Measurements from ENCODE around the gene ERBB4. TPM values are rescaled to one million over a fixed set of nuclear protein-coding genes. Genes with fewer than 3 reads are reported as not detected.
A peak's percentile ranks its signal among the peaks of the same experiment; 100 is the strongest.

ERBB4 gene
- total and polyA plus RNA-seq, 2 of the 8 experiments (the other 6 are each of a cell fraction or from before 2014, with no cell fraction given): 0.34 to 1.3 TPM

- 87% methylated on average over 4 of the region's 4 CpGs; no CpG with 5 or more reads in 1 of the 2 experiments for WGBS, 2 experiments (ENCODE audit: extremely low coverage in 1 of 2, insufficient coverage in 1 of 2, insufficient read length in 1 of 2, insufficient replicate concordance in 2 of 2, low coverage in 1 of 2, low lambda C conversion rate in 2 of 2, missing lambda C conversion rate in 1 of 2)
- H3K27me3 ChIP-seq (replicated peaks in 1 of 4; ENCODE audit: control insufficient read depth in 3 of 4, extremely low read depth in 1 of 4, insufficient read depth in 3 of 4, low read length in 3 of 4): no peaks in the 10 kb centered on the region
- no peak overlapping the region for H2BK5ac ChIP-seq (ENCODE audit: low read depth, low read length)
- no peak overlapping the region for H2BK120ac ChIP-seq (replicated peaks; ENCODE audit: low read depth, low read length)
- H3K56ac ChIP-seq (replicated peaks; ENCODE audit: insufficient read length, low read depth, low read length): no peak overlapping the region
- H3K18ac ChIP-seq (ENCODE audit: extremely low read depth, low read length): no peak overlapping the region; the same call in 1 of the 2 replicates
- H4K5ac ChIP-seq (ENCODE audit: insufficient read length, low read depth, low read length): no peak overlapping the region
- no peak overlapping the region for H4K8ac ChIP-seq (ENCODE audit: extremely low read depth, insufficient read depth, low read length)
- H4K20me1 ChIP-seq (replicated peaks in 1 of 2; ENCODE audit: control insufficient read depth in 1 of 2, insufficient read depth in 2 of 2, low read length in 2 of 2): no peaks in the 10 kb centered on the region
- no peak overlapping the region for H3K9ac ChIP-seq (replicated peaks in 1 of 4; ENCODE audit: extremely low read depth in 1 of 4, low read depth in 3 of 4, low read length in 3 of 4)
- peaks cover 0 to 5% (median 3%) of the 10 kb centered on the region in 4 experiments; a peak in 2 of 7 replicates for H3K4me1 ChIP-seq (replicated peaks in 1 of 4; ENCODE audit: control insufficient read depth in 3 of 4, insufficient read depth in 4 of 4, low read length in 3 of 4)
- 0 out of 2 replicates have a peak overlapping the region, but pooled peaks have one; percentile 79 for H2AFZ ChIP-seq (ENCODE audit: low read length)
- FAIRE-seq (no peak), DNase-seq (ENCODE audit: low read depth in 1 of 2, low spot score in 2 of 2) (no peak)
- H3K9me3 ChIP-seq (ENCODE audit: insufficient read depth in 2 of 2, low read depth in 1 of 2, low read length in 1 of 2): peaks cover 0 to 3% of the 10 kb centered on the region in 2 experiments; a peak in 1 of 4 replicates
- H3K4ac ChIP-seq (replicated peaks; ENCODE audit: insufficient read length, low read depth, low read length): no peak overlapping the region
- ChIA-PET POLR2A (ENCODE audit: partially characterized antibody) (no interaction called here), CTCF (ENCODE audit: partially characterized antibody) (interaction anchor here (1.0 kb wide), 1 partner anchor 222 kb away, joined by 3 read pairs; no protein-coding TSS in a partner anchor)
- H3K79me2 ChIP-seq (ENCODE audit: control insufficient read depth in 1 of 2, insufficient read depth in 2 of 2, low read length in 2 of 2): no peaks in the 10 kb centered on the region
- H3K4me3 ChIP-seq (ENCODE audit: extremely low read depth in 1 of 4, insufficient read depth in 2 of 4, low read depth in 3 of 4, low read length in 4 of 4): no peak overlapping the region
- no peaks in the 10 kb centered on the region for H3K23me2 ChIP-seq (ENCODE audit: low read depth, low read length)
- H3K23ac ChIP-seq (ENCODE audit: insufficient read length): no peak overlapping the region
- no peak overlapping the region for H2BK15ac ChIP-seq (ENCODE audit: low read length)
- no peaks in the 10 kb centered on the region; a peak in 1 of 8 replicates for H3K36me3 ChIP-seq (ENCODE audit: control insufficient read depth in 2 of 4, insufficient read depth in 4 of 4, low read length in 3 of 4)
- H3K79me1 ChIP-seq (ENCODE audit: low read depth, low read length): no peaks in the 10 kb centered on the region
- no peak overlapping the region for H2BK12ac ChIP-seq (ENCODE audit: low read depth, low read length)
- H3K27ac ChIP-seq (ENCODE audit: low read depth, low read length): no peak overlapping the region
- H3K14ac ChIP-seq (ENCODE audit: insufficient read length): no peak overlapping the region
- no peak overlapping the region for H4K91ac ChIP-seq (replicated peaks; ENCODE audit: insufficient read length, low read length)
- no peak overlapping the region for H2BK20ac ChIP-seq (ENCODE audit: low read length)
- H3K4me2 ChIP-seq (ENCODE audit: insufficient read depth in 1 of 2, low read depth in 2 of 2, low read length in 2 of 2): no peak overlapping the region
- H2AK5ac ChIP-seq (ENCODE audit: low read depth, low read length): no peak overlapping the region
- TF ChIP-seq TCF12 (IDR thresholded peaks at IDR 0.05; ENCODE audit: low read depth, low read length) (no peak), SP4 (IDR thresholded peaks at IDR 0.05; ENCODE audit: low read length) (no peak), CTCF (IDR thresholded peaks at IDR 0.05; ENCODE audit: control extremely low read depth in 1 of 3, insufficient read depth in 1 of 3, low read depth in 1 of 3, low read length in 3 of 3) (no peak), ZNF274 (IDR thresholded peaks at IDR 0.05; ENCODE audit: borderline replicate concordance, extremely low read depth, low read length) (no peak), POLR2A (IDR thresholded peaks at IDR 0.05; ENCODE audit: control extremely low read depth in 1 of 2, low read depth in 2 of 2, low read length in 2 of 2) (no peak), MAFK (IDR thresholded peaks at IDR 0.05; ENCODE audit: low read depth, low read length) (no peak), CBX8 (IDR thresholded peaks at IDR 0.05; ENCODE audit: borderline replicate concordance, low read depth, low read length) (no peak), PHF8 (conservative IDR thresholded peaks at IDR 0.05; ENCODE audit: low read depth, low read length) (no peak), SP2 (IDR thresholded peaks at IDR 0.05; ENCODE audit: low read length) (no peak), RAD21 (IDR thresholded peaks at IDR 0.05 in 1 of 2, conservative IDR thresholded peaks at IDR 0.05 in 1 of 2; ENCODE audit: low read depth in 2 of 2, low read length in 2 of 2) (no peak), BCL11A (IDR thresholded peaks at IDR 0.05; ENCODE audit: low read depth in 2 of 2, low read length in 2 of 2) (no peak), SRF (IDR thresholded peaks at IDR 0.05; ENCODE audit: low read depth, low read length) (no peak)
Measured at GRCh38 chr2:211367711-211368110, 1170.9 kb downstream of the ERBB4 start.
